ENCODE measurements around the gene OTUB1.

Gene OTUB1

DNA sequence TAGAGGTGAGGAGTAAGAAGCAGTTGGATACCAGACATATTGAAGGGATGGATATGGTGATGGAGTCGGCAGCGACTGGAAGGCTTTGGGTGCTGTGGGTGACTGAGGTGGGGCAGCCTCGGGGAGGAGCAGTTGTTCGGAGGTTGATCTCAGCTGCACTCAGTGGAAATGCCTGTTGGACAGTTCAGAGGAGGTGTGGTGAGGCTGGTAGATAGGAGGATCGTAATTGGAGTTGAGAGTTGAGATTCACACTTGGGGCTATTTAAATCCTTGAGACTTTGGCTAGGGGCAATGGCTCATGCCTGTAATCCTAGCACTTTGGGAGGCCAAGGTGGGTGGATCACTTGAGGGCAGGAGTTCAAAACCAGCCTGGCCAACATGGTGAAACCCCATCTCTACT lies 6.9 kb downstream of the OTUB1 start:
- CTCF ChIA-PET = no interaction called here
- TF ChIP-seq, protein P1, sequence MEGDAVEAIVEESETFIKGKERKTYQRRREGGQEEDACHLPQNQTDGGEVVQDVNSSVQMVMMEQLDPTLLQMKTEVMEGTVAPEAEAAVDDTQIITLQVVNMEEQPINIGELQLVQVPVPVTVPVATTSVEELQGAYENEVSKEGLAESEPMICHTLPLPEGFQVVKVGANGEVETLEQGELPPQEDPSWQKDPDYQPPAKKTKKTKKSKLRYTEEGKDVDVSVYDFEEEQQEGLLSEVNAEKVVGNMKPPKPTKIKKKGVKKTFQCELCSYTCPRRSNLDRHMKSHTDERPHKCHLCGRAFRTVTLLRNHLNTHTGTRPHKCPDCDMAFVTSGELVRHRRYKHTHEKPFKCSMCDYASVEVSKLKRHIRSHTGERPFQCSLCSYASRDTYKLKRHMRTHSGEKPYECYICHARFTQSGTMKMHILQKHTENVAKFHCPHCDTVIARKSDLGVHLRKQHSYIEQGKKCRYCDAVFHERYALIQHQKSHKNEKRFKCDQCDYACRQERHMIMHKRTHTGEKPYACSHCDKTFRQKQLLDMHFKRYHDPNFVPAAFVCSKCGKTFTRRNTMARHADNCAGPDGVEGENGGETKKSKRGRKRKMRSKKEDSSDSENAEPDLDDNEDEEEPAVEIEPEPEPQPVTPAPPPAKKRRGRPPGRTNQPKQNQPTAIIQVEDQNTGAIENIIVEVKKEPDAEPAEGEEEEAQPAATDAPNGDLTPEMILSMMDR (IDR thresholded peaks at IDR 0.05; ENCODE audit: control extremely low read depth, extremely low read depth, low read depth, missing control alignments) = no peak
- POLR2A ChIA-PET = no interaction called here
- DNase-seq (ENCODE audit: extremely low spot score) = no peak

DNA sequence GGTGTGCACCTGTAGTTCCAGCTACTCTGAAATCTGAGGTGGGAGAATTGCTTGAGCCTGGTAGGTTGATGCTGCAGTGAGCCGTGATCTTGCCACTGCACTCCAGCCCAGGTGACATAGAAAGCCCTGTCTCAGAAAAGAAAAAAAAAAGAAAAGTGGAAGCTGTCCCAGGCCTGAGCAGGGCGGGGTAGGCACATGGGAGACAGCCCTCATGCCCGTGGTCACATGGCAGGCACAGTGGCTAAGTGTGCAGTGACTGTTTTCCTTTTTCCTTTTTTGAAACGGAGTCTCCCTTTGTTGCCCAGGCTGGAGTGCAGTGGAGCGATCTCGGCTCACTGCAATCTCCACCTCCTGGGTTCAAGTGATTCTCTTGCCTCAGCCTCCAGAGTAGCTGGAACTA lies 7.8 kb downstream of the OTUB1 start:
- no peak for DNase-seq (ENCODE audit: extremely low spot score)
- TF ChIP-seq, protein P1 (IDR thresholded peaks at IDR 0.05; ENCODE audit: control extremely low read depth, extremely low read depth, low read depth, missing control alignments) = no peak
- CTCF ChIA-PET = interaction anchor here (3.0 kb wide), 1 partner anchor 155 kb away, joined by 11 read pairs; no protein-coding TSS in a partner anchor
- POLR2A ChIA-PET = interaction anchor here (0.7 kb wide), 1 partner anchor 592 kb away, joined by 3 read pairs; no protein-coding TSS in a partner anchor

DNA sequence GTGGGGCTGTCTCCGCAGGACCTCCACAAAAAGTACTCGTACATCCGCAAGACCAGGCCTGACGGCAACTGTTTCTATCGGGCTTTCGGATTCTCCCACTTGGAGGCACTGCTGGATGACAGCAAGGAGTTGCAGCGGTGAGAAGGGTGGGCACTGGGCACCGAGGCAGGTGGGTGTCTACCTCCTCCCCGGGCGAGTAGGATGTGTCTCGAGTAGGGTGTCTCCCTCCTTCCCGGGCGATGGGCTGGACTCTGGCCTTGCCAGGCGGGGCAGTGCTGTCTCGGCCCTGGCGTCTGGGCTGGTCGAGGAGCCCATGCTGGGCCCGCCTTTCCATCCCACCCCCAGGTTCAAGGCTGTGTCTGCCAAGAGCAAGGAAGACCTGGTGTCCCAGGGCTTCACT lies 10.3 kb downstream of the OTUB1 start:
- TF ChIP-seq, protein P1 (IDR thresholded peaks at IDR 0.05; ENCODE audit: control extremely low read depth, extremely low read depth, low read depth, missing control alignments) = no peak
- ChIA-PET CTCF (interaction anchor here (3.0 kb wide), 1 partner anchor 153 kb away, joined by 11 read pairs; no protein-coding TSS in a partner anchor), POLR2A (interaction anchor here (0.6 kb wide), 1 partner anchor 20 kb away, joined by 4 read pairs; no protein-coding TSS in a partner anchor)
- no peak for DNase-seq (ENCODE audit: extremely low spot score)

DNA sequence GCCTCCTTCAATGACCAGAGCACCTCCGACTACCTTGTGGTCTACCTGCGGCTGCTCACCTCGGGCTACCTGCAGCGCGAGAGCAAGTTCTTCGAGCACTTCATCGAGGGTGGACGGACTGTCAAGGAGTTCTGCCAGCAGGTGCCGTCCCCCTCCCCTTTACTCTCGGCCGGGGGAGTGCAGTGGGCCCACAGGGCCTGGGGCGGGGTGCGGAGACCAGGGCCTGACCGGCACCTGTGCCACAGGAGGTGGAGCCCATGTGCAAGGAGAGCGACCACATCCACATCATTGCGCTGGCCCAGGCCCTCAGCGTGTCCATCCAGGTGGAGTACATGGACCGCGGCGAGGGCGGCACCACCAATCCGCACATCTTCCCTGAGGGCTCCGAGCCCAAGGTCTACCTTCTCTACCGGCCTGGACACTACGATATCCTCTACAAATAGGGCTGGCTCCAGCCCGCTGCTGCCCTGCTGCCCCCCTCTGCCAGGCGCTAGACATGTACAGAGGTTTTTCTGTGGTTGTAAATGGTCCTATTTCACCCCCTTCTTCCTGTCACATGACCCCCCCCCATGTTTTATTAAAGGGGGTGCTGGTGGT lies 11.0 kb downstream of the OTUB1 start:
- no peak for DNase-seq (ENCODE audit: extremely low spot score)
- TF ChIP-seq, protein P1 (IDR thresholded peaks at IDR 0.05; ENCODE audit: control extremely low read depth, extremely low read depth, low read depth, missing control alignments) = no peak
- CTCF ChIA-PET = interaction anchor here (1.1 kb wide), 1 partner anchor 275 kb away, joined by 3 read pairs; no protein-coding TSS in a partner anchor
- POLR2A ChIA-PET = no interaction called here

DNA sequence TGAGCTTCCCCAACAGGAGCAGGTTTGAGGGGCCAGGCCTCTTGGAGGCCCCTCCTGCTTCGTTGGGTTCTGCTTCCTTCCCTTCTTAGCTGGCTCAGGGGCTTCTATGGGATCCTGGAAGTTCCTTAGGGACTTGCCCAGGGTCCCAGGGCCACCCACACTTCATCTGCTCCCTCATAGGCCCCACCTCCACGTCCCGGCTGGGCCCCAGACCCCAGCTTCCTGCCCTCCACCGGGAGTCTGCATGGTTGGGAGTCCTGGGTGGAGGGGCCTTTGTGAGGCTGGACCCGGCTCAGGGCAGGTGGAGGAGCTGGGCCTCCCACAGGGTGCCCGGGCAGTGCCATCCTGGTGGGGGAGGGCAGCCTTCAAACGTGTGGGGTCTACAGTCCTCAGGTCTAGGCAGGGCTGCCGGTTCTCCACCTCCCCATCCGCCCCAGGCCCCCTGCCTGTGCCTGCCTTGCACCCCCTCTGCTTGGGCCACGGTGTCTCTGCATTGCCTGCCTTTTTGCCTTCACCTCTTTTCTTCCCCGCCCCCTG lies 11.6 kb downstream of the OTUB1 start:
- CTCF ChIA-PET = interaction anchor here (0.7 to 1.1 kb wide), 2 partner anchors 9 to 276 kb away, joined by 3 read pairs; no protein-coding TSS in a partner anchor
- TF ChIP-seq, protein P1 (IDR thresholded peaks at IDR 0.05; ENCODE audit: control extremely low read depth, extremely low read depth, low read depth, missing control alignments) = no peak
- POLR2A ChIA-PET = no interaction called here
- DNase-seq (ENCODE audit: extremely low spot score) = no peak

DNA sequence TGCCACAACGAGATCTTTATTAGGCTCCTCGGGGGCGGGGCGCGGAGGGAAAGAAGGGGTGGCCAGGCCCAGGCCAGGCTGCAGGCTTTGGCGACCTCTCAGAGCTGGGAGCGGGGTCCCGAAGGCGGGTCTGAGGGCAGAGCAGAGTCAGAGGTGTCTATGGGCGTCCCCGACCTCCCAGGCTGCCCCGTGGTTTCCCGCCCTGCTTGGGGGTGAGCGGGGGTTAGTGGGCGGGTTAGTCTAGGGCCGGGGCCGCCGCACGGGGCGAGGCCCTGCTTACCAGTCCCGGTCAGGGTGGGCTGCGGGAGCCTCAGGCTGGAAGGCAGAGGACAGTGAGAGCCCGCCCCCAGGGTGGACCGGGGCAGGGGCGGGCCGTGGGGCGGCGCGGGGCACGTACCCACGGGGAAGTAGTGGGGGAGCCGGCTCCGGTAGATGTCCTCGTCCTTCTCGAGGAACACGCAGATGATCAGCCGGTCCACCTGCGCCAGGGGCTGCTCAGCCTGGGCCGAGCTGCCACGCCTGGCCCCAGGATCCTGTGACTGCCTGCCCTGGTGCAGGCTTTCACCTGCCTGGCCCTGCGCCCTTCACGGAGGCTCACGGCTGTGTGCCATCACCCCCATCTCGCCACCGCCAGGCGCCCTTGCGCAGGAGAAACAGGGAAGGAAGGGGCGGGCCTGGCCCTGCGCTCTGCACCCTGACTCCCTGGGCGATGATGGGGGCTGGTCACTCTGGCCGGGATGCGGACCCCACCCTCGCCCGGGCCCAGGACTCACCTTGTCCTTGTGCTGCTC lies 12.5 kb downstream of the OTUB1 start:
- no peak for DNase-seq (ENCODE audit: extremely low spot score)
- ChIA-PET CTCF (interaction anchor here (0.7 to 4.6 kb wide), 13 partner anchors 8 to 304 kb away, joined by 3 to 135 read pairs (median 5); partner anchors contain the start of gene ESRRA), POLR2A (no interaction called here)
- TF ChIP-seq, protein P1 (IDR thresholded peaks at IDR 0.05; ENCODE audit: control extremely low read depth, extremely low read depth, low read depth, missing control alignments) = no peak

All from GM10248 (cell line).